Pancreas (tissue), 10 donors: ENCODE measurements around the gene CCDC88C. TPM values are rescaled to one million over a fixed set of nuclear protein-coding genes. Genes with fewer than 3 reads are reported as not detected.

Source experiments
- ATAC-seq, 4 donors: fragments of 200-7000 bp; cut with Tn5 transposase; one replicate each; pipeline versions ENCODE4 v1.8.0 to v1.9.1; 2020; ENCODE audit warnings: mild to moderate bottlenecking in 4 of 4, moderate library complexity in 4 of 4
- DNase-seq, 6 donors: peaks; one replicate each; pipeline ENCODE4 v3.0.0-alpha.2; 2020
- FAIRE-seq: peaks from 2 replicates; lab custom pipeline; 2012; peaks lifted over from hg19 to GRCh38; lab: Jason Lieb, UNC
- H3K27ac ChIP-seq, 4 donors: fragments of 200-600 bp; sonication (generic); 1 replicate in 3 of 4; 2 replicates in 1 of 4; pipeline versions ENCODE4 v1.5.0 to v1.8.0; 2020
- H3K27me3 ChIP-seq, 4 donors: fragments of 200-600 bp; one replicate each; pipeline ENCODE4 v1.8.0; 2021
- H3K36me3 ChIP-seq, 3 donors: fragments of 200-600 bp; sonication (generic) in 1 of 3; one replicate each; pipeline versions ENCODE4 v1.5.0 to v1.8.0; 2020 to 2021
- H3K4me1 ChIP-seq, 3 donors: fragments of 200-600 bp; one replicate each; pipeline ENCODE4 v1.8.0; 2021
- H3K4me3 ChIP-seq, 4 donors: fragments of 200-600 bp; sonication (generic) in 2 of 4; one replicate each; pipeline versions ENCODE4 v1.5.0 to v1.8.0; 2020 to 2021
- H3K9me3 ChIP-seq, 4 donors: fragments of 200-600 bp; one replicate each; pipeline ENCODE4 v1.8.0; 2021
- CTCF ChIP-seq, 4 donors: fragments of 200-600 bp; sonication (generic) in 3 of 4; IDR thresholded peaks; one replicate each; pipeline versions ENCODE4 v1.5.0 to v1.8.0; 2021; ENCODE audit warnings: antibody characterized with exemption in 4 of 4
- WGBS, 2 donors: extraction: QIAGEN DNeasy Blood & Tissue Kit; methylation state at CpG; one replicate each; pipeline ENCODE4 v1.1.7; 2013; 5-methylcytosine and 5-hydroxymethylcytosine counted together
- intact Hi-C, 3 donors: fragments of 100-400 bp; cut with DNase I; formaldehyde crosslinking; loops; one replicate each; pipeline versions ENCODE4 v1.11.1 to v1.14.2; 2022
- polyA plus RNA-seq, 2 donors: library from polyadenylated mRNA; stranded (reverse); fragments of 200-250 nt; gene quantifications; one replicate each; pipeline ENCODE4 v1.2.3, GENCODE V29; 2013
- total RNA-seq, 6 donors: library from RNA; stranded (reverse); fragmentation: NEBNext Ultra II Directional in 4 of 6; extraction: Animal tissue kit (Norgen Biotek cat#: 25700) in 4 of 6; gene quantifications; one replicate each; pipeline versions ENCODE4 v1.2.1 to v1.2.4, GENCODE V29; 2021 to 2023
- donor health status: healthy with polysubstance abuse.
- donor health status: DM: no; HTN: no; CAD: no; lungs with moderate emphysema.
- donor health status: DM: no; HTN: no; CAD: no.
- donor health status: control.
- donor health status: control.
- donor health status: Bipolar disorder and iron deficiency.
- donor health status: DM: yes; HTN: yes; CAD: no.
- donor health status: DM: no; HTN: no; CAD: no.
- donor health status: DM: no; HTN: no; CAD: no.
- donor health status: DM: yes; HTN: yes; CAD: no.

The CCDC88C gene
- total and polyA plus RNA-seq, 8 donors: 10.3 to 20.2 (median 14.6) TPM

GRCh38 chr14:91400696-91401095 is 16.9 kb downstream of the CCDC88C start:
- intact Hi-C loops: no loop called here

GRCh38 chr14:91399868-91400640 is 17.6 kb downstream of the CCDC88C start:
- 61 to 63% methylated on average over 20 of the region's 20 CpGs for WGBS, 2 donors
- H3K27me3 ChIP-seq: no peaks in the 10 kb centered on the region
- no peak overlapping the region for H3K27ac ChIP-seq
- H3K36me3 ChIP-seq: no peaks in the 10 kb centered on the region
- no peak for TF ChIP-seq CTCF (IDR thresholded peaks at IDR 0.05)
- ATAC-seq (peak in 1 of 4 donors; percentile 4), FAIRE-seq (no peak), DNase-seq (peak in 1 of 6 donors; percentile 50)
- H3K9me3 ChIP-seq: no peaks in the 10 kb centered on the region
- H3K4me1 ChIP-seq: peaks cover 44 to 66% (median 46%) of the 10 kb centered on the region in 3 donors
- intact Hi-C loops: no loop called here
- peak overlapping the region in 1 of 4 donors; percentile 6 for H3K4me3 ChIP-seq

More at GRCh38 chr14:91400696-91401095, 16.9 kb downstream of the CCDC88C start:
- no peaks in the 10 kb centered on the region for H3K36me3 ChIP-seq
- FAIRE-seq (no peak), DNase-seq (no peak), ATAC-seq (no peak)
- no peaks in the 10 kb centered on the region for H3K27me3 ChIP-seq
- H3K9me3 ChIP-seq: no peaks in the 10 kb centered on the region
- no peak for TF ChIP-seq CTCF (IDR thresholded peaks at IDR 0.05)
- no peak overlapping the region for H3K27ac ChIP-seq
- H3K4me1 ChIP-seq: peaks cover 44 to 66% (median 46%) of the 10 kb centered on the region in 3 donors
- WGBS, 2 donors: 68 to 87% methylated on average over 1 of the region's 1 CpG
- no peak overlapping the region for H3K4me3 ChIP-seq

- FAIRE-seq (no peak), DNase-seq (no peak), ATAC-seq (no peak)
- no peak overlapping the region for H3K27ac ChIP-seq
- H3K36me3 ChIP-seq: no peaks in the 10 kb centered on the region
- H3K9me3 ChIP-seq: no peaks in the 10 kb centered on the region
- 81 to 86% methylated on average over 6 of the region's 6 CpGs for WGBS, 2 donors
- peaks cover 42 to 66% (median 46%) of the 10 kb centered on the region in 3 donors for H3K4me1 ChIP-seq
- no peak for TF ChIP-seq CTCF (IDR thresholded peaks at IDR 0.05)
- H3K4me3 ChIP-seq: no peak overlapping the region
- intact Hi-C loops: no loop called here
- no peaks in the 10 kb centered on the region for H3K27me3 ChIP-seq
These were observed 18.9 kb downstream of the CCDC88C start for GRCh38 chr14:91398707-91399106.

GRCh38 chr14:91397965-91398591 is 19.5 kb downstream of the CCDC88C start:
- WGBS, 2 donors: 65 to 68% methylated on average over 8 of the region's 8 CpGs
- intact Hi-C loops: no loop called here
- no peak for TF ChIP-seq CTCF (IDR thresholded peaks at IDR 0.05)
- Histone ChIP-seq H3K9me3 (no peaks in the 10 kb centered on the region), H3K4me1 (peaks cover 40 to 64% (median 46%) of the 10 kb centered on the region in 3 donors), H3K36me3 (no peaks in the 10 kb centered on the region), H3K4me3 (no peak overlapping the region), H3K27ac (peak overlapping the region; percentile 12 to 65 (median 46)), H3K27me3 (no peaks in the 10 kb centered on the region)
- ATAC-seq (no peak), FAIRE-seq (no peak), DNase-seq (no peak)
